HG03558 (cell line): ENCODE data around the gene POLR3K.
"Not testable (repeated sequence)": the region's sequence is repeated elsewhere in the genome, so short reads cannot be mapped to it uniquely, and the experiment has no call there.

Experiments used
- ATAC-seq: cut with Tn5 transposase; IDR thresholded peaks from one replicate; pipeline ENCODE4 v1.9.1; 2021; ENCODE audit warnings: moderate number of reproducible peaks; ENCODE audit not compliant: unreplicated experiment; ENCODE audit errors: extremely low read depth

Gene POLR3K

DNA sequence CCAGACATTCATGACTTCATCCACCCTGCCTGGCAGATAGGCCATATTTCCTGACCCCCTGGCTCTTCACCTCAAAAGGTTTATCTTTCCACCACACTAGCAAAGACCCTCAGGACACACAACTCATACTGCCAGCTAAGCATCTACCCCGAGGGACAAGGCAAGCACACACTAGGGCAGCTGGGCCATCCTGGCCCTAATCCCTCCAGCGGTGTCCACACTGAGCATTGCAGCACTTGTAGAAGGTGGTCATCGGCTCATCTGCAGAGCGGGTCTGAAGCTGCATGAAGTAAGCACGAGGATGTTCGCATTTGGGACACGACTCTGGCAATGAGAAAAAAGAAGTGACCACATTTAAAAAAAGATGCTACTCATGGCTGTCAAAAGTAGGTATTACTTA, 6.2 kb downstream of the POLR3K start:
- no peak for ATAC-seq

DNA sequence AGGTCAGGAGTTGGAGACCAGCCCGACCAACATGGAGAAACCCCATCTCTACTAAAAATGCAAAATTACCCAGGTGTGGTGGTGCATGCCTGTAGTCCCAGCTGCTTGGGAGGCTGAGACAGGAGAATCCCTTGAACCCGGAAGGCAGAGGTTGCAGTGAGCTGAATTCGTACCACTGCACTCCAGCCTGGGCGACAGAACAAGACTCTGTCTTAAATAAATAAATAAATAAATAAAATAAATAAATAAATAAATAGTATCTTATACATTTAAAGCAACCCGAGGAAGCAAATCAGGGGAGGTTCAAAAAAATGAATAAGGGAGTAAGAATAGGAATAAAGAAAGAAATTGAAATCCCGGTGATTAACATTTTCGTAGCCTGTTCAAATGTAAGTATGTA, 6.9 kb downstream of the POLR3K start:
- ATAC-seq, result not testable (repeated sequence)

DNA sequence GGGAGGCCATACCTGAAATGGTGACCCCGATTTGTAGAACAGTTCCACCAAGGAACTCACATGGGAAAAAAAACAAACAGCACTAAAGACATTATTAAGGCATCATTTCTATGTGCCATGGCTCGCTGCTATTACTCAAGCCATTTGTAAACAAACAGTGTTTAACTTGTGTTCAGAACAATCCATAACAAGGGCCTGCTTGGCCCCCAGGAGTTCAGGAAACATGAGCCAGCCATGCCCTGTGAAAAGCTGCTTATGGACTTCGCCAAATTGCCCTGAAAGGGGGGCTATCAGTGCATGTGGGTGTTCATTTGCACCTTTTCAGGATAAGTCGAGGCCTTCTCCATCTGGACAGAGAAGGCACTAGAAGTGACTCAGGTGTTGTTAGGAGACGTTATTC, 8.0 kb downstream of the POLR3K start:
- no peak for ATAC-seq

DNA sequence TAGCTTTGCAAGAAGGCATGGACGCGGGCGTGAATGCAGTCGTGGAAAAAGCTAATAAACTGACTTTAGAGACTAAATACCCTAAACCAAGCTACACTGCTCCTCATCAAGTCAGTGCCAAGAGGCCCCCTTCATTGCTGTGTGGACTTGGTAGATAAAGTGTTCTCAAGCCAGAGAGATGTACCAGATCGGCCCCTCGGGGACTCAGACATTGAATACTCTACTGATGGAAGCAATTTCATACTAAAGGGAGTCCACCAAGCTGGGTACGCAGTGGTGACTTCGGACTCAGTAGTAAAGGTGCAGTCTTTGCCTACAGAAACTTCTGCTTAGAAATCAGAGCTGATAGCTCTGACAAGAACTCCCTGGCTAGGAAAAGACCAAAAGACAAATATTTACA, 8.8 kb downstream of the POLR3K start:
- ATAC-seq, result no peak

- no peak for ATAC-seq
Measured at GRCh38 chr16:43294-43693, 10.1 kb downstream of the POLR3K start.

DNA sequence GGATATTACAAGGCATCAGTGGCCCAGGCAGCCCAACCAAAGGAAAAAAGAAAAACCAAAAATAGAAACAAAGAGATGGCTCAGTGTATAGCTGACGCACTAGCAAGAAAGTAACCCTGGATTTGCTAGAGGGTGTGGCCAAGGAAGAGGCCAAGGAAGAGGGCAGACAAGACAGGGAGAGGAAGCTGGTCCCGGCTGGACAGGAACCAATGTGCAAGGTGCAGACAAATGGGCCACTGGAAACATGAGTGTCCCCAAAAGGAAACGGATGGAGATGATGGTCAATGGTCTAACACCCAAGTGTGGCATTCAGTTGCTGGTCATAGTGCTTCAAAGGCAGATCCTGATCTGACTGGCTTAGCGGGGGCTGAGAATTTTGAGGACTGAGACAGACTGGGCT, 10.7 kb downstream of the POLR3K start:
- no peak for ATAC-seq

GRCh38 chr16:42069-42457, 11.3 kb downstream of the POLR3K start:
- no peak for ATAC-seq

DNA sequence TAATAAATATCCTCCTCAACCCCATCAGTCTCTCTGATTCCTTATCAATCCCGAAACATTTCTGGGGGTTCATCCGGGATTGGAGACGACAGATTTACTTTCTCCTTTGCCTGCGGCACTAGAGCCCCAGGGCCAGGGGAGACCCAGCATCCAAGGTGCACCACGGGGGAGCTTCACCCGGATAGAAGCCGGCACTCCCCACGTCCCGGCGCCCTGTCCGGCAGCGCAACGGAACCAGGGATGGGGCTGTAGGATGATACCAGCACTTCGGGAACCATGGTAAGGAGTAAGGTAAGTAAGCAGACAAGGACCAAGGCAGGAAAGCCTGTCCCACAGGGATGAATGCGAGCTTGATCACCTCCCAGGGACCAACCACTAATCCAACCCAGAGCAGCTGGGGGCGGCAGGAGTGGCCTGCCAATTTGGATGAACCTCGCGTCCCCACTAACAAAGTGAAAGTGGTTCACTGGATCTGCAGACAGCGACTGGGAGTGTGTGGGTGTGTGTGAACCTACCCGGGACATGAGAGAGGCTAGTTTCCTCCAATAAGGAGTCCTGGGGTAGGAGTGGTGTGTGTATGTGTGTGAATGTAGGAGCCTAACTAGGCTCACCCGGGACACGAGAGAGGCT, 11.9 kb downstream of the POLR3K start:
- no peak for ATAC-seq

DNA sequence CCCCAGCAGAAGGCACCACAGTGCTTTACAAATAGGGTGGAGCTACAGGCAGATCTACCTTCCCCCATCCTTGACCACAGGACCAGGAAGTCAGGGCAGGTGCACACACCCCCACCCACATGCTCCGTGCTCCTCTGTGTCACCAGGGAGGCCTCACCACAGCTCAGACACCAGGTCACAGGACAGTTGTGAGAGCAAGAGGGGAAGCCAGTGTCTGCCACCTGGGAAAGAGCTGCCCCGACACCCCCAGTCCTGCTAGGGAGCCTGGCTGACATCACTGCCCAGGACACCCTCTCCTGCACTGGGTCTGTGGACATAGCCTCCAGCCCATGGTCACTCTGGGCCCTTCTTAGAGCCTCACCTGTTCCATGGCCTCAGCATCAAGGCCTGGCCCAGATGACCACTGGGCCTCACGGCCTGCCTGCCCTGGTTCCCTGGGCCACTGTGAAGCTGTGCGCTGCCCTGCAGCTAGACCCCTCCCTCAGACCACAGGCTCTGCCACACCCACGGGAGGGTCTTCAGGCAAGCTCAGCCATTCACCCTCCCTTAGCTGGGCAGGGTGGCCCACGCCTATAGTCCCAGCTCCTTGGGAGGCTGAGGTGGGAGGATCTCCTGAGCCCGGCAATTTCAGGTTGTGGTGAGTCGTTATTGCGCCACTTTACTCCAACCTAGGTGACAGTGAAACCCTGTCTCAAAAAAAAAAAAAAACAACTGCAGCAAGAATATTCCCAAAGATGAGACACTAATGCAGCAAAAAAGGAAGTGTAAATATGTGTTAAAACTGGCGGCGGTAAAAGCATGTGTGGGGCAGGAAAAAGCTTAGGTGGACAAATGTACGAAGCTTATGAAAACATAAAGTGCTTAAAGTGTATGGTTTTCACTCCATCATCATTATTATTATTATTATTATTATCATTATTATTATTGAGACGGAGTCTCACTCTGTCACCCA, 14.2 kb downstream of the POLR3K start:
- ATAC-seq, result no peak

- ATAC-seq, result not testable (repeated sequence)
Measured at GRCh38 chr16:38206-38605, 15.2 kb downstream of the POLR3K start.

- ATAC-seq, result no peak
Measured at GRCh38 chr16:37511-37910, 15.9 kb downstream of the POLR3K start.

DNA sequence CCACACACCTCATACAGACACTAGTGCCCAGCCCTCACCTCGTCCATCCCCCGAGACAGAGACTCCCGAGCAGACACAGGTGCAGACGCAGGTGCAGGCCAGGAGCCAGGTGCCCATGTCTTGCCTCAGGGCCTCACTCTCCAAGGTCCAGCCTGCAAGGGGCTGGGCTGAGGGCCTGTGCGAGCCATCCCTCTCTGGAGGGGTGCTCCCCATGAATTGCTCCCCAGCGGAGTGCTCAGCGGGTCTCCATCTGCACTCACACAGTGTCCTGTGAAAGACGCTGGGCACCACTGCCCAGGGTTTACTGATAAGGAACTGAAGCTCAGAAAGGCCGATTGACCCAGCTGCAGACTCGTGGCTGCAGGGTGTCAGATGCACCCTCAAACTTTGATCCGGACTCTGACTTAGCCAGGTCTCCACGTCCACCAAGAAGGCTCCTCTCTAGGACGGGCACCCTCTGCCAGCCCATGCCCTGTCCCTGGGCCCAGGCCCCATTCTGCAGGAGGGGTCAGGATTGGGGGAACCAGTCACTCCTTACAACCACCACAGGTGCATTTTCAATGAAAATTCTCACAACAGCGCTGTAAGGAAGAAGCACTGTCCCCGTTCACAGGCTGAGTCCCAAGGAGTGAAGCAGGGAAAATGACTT, 16.9 kb downstream of the POLR3K start:
- no peak for ATAC-seq

DNA sequence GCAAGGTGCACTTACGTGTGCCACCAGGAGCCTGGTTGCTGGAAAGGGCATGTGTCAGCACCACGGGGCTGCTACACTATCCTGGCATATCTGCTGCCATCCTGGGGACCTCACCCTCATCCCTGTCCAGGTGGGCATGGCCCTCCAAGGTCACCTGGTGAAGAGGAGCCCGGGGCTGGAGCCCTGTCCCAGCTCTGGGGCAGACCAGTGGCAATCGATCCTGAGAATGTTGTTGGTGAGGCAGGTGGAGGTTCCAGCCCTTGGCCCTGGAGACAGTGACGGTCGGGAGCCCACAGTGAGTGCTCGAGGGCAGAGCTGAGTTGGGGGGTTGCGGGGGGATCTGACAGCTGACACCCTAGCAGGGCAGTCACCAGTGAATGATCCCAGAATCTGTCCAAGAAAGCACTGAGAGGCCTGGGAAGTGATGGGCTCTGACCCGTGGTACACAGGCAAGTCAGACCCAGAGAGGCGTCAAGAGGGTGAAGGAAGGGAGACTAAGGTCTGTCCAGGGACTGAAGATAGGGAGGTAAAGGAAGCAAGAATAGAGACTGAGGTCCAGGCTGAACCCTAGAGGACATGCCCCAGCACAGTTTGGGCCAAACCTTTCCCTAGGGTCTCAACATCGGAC, 17.6 kb downstream of the POLR3K start:
- no peak for ATAC-seq

- no peak for ATAC-seq
Measured at GRCh38 chr16:35011-35677, 18.3 kb downstream of the POLR3K start.

DNA sequence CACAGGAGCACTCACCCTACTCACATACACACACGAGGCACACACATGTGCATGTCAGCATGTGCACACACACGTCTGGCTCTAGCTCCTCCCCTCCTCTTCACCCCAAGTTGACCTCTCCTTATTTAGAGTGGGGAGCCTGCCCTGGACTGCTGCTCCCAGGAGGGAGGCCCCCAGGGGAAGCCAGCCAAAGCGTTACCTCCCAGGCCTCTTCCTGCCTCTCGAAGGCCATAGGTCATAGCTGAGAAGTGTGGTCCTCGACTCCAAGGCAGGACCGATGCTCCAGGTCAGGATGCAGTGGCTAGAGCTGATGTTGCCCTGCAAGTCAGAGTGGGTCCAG, 18.8 kb downstream of the POLR3K start:
- ATAC-seq, result no peak

DNA sequence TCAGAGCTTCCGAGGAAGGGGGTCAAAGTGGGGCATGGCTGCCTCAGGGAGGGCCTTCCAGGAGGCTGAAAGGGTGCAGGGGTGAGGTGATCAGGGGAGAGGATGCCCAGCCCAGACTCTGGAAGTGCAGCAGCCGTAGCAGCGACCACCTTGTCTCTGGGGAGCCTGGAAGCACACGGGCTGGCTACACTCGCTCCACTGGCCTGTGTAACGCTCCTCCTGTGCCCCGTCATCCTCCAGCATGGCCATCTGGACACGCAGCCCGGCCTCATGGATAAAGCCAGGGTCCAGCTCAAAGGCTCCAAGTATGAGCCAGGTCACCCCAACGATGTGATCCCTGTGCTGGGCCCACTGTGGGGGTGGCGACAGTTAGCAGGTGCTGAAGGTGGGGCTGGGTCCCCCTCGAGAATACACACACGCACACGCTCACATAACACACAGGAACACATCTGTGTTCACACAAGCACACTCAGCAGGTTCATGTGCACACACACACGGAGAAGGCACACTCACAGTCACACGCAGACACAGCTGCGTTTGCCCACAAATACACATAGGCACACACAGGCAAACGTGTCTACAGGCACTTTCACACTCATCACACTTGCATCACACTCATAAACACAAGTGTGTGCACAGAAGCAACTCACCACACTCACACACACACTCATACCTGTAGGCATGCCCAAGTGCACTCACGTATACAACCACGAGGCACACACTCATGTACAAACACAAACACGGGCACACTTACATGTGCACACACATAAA, 19.3 kb downstream of the POLR3K start:
- ATAC-seq, result no peak

GRCh38 chr16:33154-33876, 20.1 kb downstream of the POLR3K start:
- not testable (repeated sequence) for ATAC-seq

GRCh38 chr16:30627-31026, 22.8 kb downstream of the POLR3K start:
- ATAC-seq, result not testable (repeated sequence)

- ATAC-seq, result not testable (repeated sequence)
Measured at GRCh38 chr16:25926-26348, 27.5 kb downstream of the POLR3K start.
